ENCODE measurements around the gene ANGEL1. TPM values are rescaled to one million over a fixed set of nuclear protein-coding genes. Genes with fewer than 3 reads are reported as not detected.

ANGEL1 gene
- total and polyA plus RNA-seq, 9 of the 15 experiments (the other 6 are each of a cell fraction or from before 2014, with no cell fraction given): 2.1 to 22.2 (median 7.3) TPM

DNA sequence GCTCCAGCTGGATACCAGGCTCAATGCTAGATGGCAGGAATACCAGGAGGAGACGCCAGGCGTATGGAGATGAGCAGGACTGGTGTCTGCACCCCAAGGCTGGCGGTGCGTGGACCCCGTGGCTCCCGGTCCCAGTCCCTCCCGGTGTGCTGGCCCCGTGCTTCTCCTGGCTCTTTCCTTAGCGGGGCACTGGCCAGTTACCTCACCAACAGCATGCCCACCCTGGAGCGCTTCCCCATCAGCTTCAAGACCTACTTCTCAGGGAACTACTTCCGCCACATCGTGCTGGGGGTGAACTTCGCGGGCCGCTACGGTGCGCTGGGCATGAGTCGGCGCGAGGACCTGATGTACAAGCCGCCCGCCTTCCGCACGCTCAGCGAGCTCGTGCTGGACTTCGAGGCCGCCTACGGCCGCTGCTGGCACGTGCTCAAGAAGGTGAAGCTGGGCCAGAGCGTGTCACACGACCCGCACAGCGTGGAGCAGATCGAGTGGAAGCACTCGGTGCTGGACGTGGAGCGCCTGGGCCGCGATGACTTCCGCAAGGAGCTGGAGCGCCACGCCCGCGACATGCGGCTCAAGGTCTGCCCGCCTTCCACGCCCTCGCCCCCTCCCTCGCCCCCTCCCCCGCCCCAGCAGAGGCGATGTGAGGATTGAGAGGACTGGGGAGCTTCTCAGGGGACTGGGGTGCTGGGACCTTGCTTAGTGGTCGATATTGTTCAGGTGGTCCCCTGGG is 36.8 kb downstream of the ANGEL1 start (continued):
- no peak for TF ChIP-seq ZNF224 (CRISPR knock-in tag; IDR thresholded peaks at IDR 0.05)
- TF ChIP-seq HNRNPUL1 (IDR thresholded peaks at IDR 0.05; ENCODE audit: low read length): no peak
- TF ChIP-seq POU5F1 (IDR thresholded peaks at IDR 0.05; ENCODE audit: borderline replicate concordance, low read depth, low read length, partially characterized antibody): no peak
- TF ChIP-seq SMARCE1 (IDR thresholded peaks at IDR 0.05): no peak
- TF ChIP-seq, protein P1, sequence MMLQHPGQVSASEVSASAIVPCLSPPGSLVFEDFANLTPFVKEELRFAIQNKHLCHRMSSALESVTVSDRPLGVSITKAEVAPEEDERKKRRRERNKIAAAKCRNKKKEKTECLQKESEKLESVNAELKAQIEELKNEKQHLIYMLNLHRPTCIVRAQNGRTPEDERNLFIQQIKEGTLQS (IDR thresholded peaks at IDR 0.05): no peak
- TF ChIP-seq, protein P1 (CRISPR knock-in tag; conservative IDR thresholded peaks at IDR 0.05): no peak
- TF ChIP-seq, protein P2, sequence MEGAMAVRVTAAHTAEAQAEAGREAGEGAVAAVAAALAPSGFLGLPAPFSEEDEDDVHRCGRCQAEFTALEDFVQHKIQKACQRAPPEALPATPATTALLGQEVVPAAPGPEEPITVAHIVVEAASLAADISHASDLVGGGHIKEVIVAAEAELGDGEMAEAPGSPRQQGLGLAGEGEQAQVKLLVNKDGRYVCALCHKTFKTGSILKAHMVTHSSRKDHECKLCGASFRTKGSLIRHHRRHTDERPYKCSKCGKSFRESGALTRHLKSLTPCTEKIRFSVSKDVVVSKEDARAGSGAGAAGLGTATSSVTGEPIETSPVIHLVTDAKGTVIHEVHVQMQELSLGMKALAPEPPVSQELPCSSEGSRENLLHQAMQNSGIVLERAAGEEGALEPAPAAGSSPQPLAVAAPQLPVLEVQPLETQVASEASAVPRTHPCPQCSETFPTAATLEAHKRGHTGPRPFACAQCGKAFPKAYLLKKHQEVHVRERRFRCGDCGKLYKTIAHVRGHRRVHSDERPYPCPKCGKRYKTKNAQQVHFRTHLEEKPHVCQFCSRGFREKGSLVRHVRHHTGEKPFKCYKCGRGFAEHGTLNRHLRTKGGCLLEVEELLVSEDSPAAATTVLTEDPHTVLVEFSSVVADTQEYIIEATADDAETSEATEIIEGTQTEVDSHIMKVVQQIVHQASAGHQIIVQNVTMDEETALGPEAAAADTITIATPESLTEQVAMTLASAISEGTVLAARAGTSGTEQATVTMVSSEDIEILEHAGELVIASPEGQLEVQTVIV (CRISPR knock-in tag; IDR thresholded peaks at IDR 0.05; ENCODE audit: borderline replicate concordance): no peak
- TF ChIP-seq NFATC3 (IDR thresholded peaks at IDR 0.05): no peak
- peak; percentile 54 for TF ChIP-seq POLR2G (IDR thresholded peaks at IDR 0.05; ENCODE audit: low read depth, low read length)

All from K562 (cell line).